CD4-positive, CD25-positive, alpha-beta regulatory T cell (primary cell): ENCODE measurements around the gene CANT1. TPM values are rescaled to one million over a fixed set of nuclear protein-coding genes. Genes with fewer than 3 reads are reported as not detected.

ENCODE experiments used
- ATAC-seq, 2 donors: fragments of 150-1000 bp; cut with Tn5 transposase; one replicate each; pipeline ENCODE4 v1.10.0; 2021; ENCODE audit warnings: low read depth in 2 of 2, moderate number of reproducible peaks in 2 of 2, moderate library complexity in 1 of 2
- DNase-seq, 3 donors: peaks; one replicate each; pipeline versions ENCODE4 v3.0.0 to v3.0.0-alpha.2; 2012 to 2022; ENCODE audit warnings: mixed read lengths in 1 of 3
- H3K27ac ChIP-seq: one replicate; pipeline ENCODE4 v1.7.0; 2013; ENCODE audit warnings: mild to moderate bottlenecking, low read length; ENCODE audit not compliant: insufficient read depth, poor library complexity, severe bottlenecking
- H3K27me3 ChIP-seq: one replicate; pipeline ENCODE4 v1.7.0; 2013; ENCODE audit warnings: low read length; ENCODE audit not compliant: control insufficient read depth, insufficient read depth
- H3K36me3 ChIP-seq: one replicate; pipeline ENCODE4 v1.7.0; 2013; ENCODE audit warnings: mild to moderate bottlenecking, low read length, moderate library complexity; ENCODE audit not compliant: control insufficient read depth, insufficient read depth
- H3K4me1 ChIP-seq: 2 replicates; pipeline ENCODE4 v1.7.0; 2013; ENCODE audit warnings: mild to moderate bottlenecking, low read length; ENCODE audit not compliant: insufficient read depth, control insufficient read depth, poor library complexity, severe bottlenecking
- H3K4me3 ChIP-seq: one replicate; pipeline ENCODE4 v1.7.0; 2013; ENCODE audit warnings: low read depth, mild to moderate bottlenecking, low read length, moderate library complexity
- H3K9me3 ChIP-seq, 2 experiments: 1 replicate in 1 of 2; 2 replicates in 1 of 2; pipeline ENCODE4 v1.7.0; 2013; ENCODE audit warnings: low read length in 2 of 2, mild to moderate bottlenecking in 1 of 2, moderate library complexity in 1 of 2; ENCODE audit not compliant: control insufficient read depth in 2 of 2
- H3K27ac Mint-ChIP-seq, 3 donors: one replicate each; pipeline ENCODE4 v1.8.0; 2020 to 2022; ENCODE audit warnings: mild to moderate bottlenecking in 3 of 3, mixed read lengths in 3 of 3, moderate library complexity in 2 of 3
- H3K27me3 Mint-ChIP-seq: one replicate; pipeline ENCODE4 v1.8.0; 2022; ENCODE audit warnings: mild to moderate bottlenecking, mixed read lengths
- H3K36me3 Mint-ChIP-seq: one replicate; pipeline ENCODE4 v1.8.0; 2020; ENCODE audit warnings: mixed read lengths
- H3K4me1 Mint-ChIP-seq, 4 donors: one replicate each; pipeline ENCODE4 v1.8.0; 2020 to 2022; ENCODE audit warnings: mixed read lengths in 4 of 4, mild to moderate bottlenecking in 1 of 4
- H3K4me3 Mint-ChIP-seq, 4 donors: one replicate each; pipeline ENCODE4 v1.8.0; 2020 to 2022; ENCODE audit warnings: mild to moderate bottlenecking in 4 of 4, mixed read lengths in 4 of 4, moderate library complexity in 3 of 4
- H3K9me3 Mint-ChIP-seq, 7 donors: one replicate each; pipeline ENCODE4 v1.8.0; 2020 to 2022; ENCODE audit warnings: mixed read lengths in 7 of 7, mild to moderate bottlenecking in 3 of 7, moderate library complexity in 2 of 7
- polyA plus RNA-seq, 4 donors: library from polyadenylated mRNA; unstranded; fragments of 300-500 nt; fragmentation: Illumina TruSeq; gene quantifications; one replicate each; pipeline ENCODE4 v1.2.3, GENCODE V29; 2021
- total RNA-seq: library from RNA; stranded (reverse); gene quantifications from one replicate; pipeline ENCODE4 v1.2.3, GENCODE V29; 2022

CANT1 gene
- total and polyA plus RNA-seq, 5 donors from 2014 or later = 8.5 to 49.6 (median 9.9) TPM

- no peak for ATAC-seq
- no peaks in the 10 kb centered on the region for H3K36me3 Mint-ChIP-seq
- Histone ChIP-seq H3K27ac (no peak overlapping the region), H3K36me3 (no peaks in the 10 kb centered on the region), H3K4me1 (no peaks in the 10 kb centered on the region), H3K4me3 (no peak overlapping the region), H3K27me3 (no peaks in the 10 kb centered on the region), H3K9me3 (no peaks in the 10 kb centered on the region)
- H3K9me3 Mint-ChIP-seq = no peaks in the 10 kb centered on the region
- no peak overlapping the region for H3K4me3 Mint-ChIP-seq
- no peak overlapping the region for H3K27ac Mint-ChIP-seq
- no peak for DNase-seq
- H3K27me3 Mint-ChIP-seq = no peaks in the 10 kb centered on the region
- H3K4me1 Mint-ChIP-seq = no peaks in the 10 kb centered on the region
Measured at GRCh38 chr17:78962345-78962983, 47.1 kb downstream of the CANT1 start.

- no peak overlapping the region for H3K4me3 ChIP-seq
- H3K27ac Mint-ChIP-seq = no peak overlapping the region
- ATAC-seq = no peak
Measured at GRCh38 chr17:78961571-78961970, 48.0 kb downstream of the CANT1 start.

GRCh38 chr17:78960928-78961327 is 48.6 kb downstream of the CANT1 start:
- ATAC-seq (no peak), DNase-seq (no peak)
- Histone ChIP-seq H3K4me1 (no peaks in the 10 kb centered on the region), H3K27ac (no peak overlapping the region), H3K27me3 (no peaks in the 10 kb centered on the region), H3K4me3 (no peak overlapping the region), H3K9me3 (no peaks in the 10 kb centered on the region), H3K36me3 (no peaks in the 10 kb centered on the region)
- Mint-ChIP-seq H3K9me3 (no peaks in the 10 kb centered on the region), H3K4me1 (no peaks in the 10 kb centered on the region), H3K4me3 (no peak overlapping the region), H3K36me3 (no peaks in the 10 kb centered on the region), H3K27me3 (no peaks in the 10 kb centered on the region), H3K27ac (no peak overlapping the region)

More at GRCh38 chr17:78961571-78961970, 48.0 kb downstream of the CANT1 start:
- Histone ChIP-seq H3K9me3 (no peaks in the 10 kb centered on the region), H3K36me3 (no peaks in the 10 kb centered on the region), H3K27me3 (no peaks in the 10 kb centered on the region), H3K27ac (no peak overlapping the region), H3K4me1 (no peaks in the 10 kb centered on the region)
- H3K4me3 Mint-ChIP-seq = no peak overlapping the region
- no peaks in the 10 kb centered on the region for H3K4me1 Mint-ChIP-seq
- no peak for DNase-seq
- H3K9me3 Mint-ChIP-seq = no peaks in the 10 kb centered on the region
- H3K36me3 Mint-ChIP-seq = no peaks in the 10 kb centered on the region
- no peaks in the 10 kb centered on the region for H3K27me3 Mint-ChIP-seq

DNA sequence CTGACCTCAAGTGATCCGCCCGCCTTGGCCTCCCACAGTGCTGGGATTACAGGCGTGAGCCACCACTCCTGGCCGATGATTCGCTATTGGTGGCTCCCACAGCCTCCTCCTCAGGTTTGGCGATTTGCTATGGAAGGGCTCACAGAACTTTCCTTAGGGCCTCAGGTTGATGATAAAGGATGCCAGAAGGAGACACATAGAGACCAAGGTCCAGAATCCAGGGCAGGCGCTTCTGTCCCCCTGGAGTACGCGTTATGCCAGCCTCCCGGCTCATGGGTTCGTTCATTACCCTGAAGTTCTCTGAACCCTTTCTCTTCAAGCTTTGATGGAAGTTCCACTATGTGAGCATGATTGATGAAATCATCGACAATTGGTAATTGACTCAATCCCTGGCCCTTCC is 49.8 kb downstream of the CANT1 start:
- no peaks in the 10 kb centered on the region for H3K27me3 Mint-ChIP-seq
- Histone ChIP-seq H3K9me3 (no peaks in the 10 kb centered on the region), H3K36me3 (no peaks in the 10 kb centered on the region), H3K4me1 (no peaks in the 10 kb centered on the region), H3K27me3 (no peaks in the 10 kb centered on the region), H3K27ac (no peak overlapping the region), H3K4me3 (no peak overlapping the region)
- H3K9me3 Mint-ChIP-seq = no peaks in the 10 kb centered on the region
- H3K36me3 Mint-ChIP-seq = no peaks in the 10 kb centered on the region
- H3K4me1 Mint-ChIP-seq = no peaks in the 10 kb centered on the region
- no peak for ATAC-seq
- H3K27ac Mint-ChIP-seq = no peak overlapping the region
- DNase-seq = no peak
- H3K4me3 Mint-ChIP-seq = no peak overlapping the region

DNA sequence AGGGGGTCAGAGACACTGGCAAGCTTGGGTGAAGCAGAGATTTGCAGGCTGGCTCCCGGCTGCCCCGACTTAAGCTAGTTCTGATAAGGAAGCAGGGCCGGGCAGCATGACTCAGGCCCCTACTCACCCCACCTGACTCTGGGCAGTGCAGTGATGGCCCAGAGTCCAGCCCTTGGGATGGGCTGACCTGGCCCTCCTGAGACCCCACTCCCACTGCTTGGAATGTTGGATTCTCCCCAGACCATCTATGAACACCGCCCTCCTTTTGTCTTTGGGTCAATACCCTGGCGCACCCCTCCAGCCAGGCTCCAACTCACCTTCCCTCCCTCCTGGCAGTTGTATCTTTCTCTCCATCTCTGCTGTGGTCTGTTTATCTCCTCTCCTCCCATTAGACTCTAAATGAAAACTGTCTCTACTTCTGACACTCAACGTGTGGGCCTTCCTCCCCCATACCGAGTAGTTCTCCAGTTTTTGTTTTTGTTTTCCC is 50.9 kb downstream of the CANT1 start:
- ATAC-seq (no peak), DNase-seq (no peak)
- Histone ChIP-seq H3K27me3 (no peaks in the 10 kb centered on the region), H3K27ac (no peak overlapping the region), H3K36me3 (no peaks in the 10 kb centered on the region), H3K9me3 (no peaks in the 10 kb centered on the region), H3K4me3 (no peak overlapping the region), H3K4me1 (no peaks in the 10 kb centered on the region)
- no peaks in the 10 kb centered on the region for H3K36me3 Mint-ChIP-seq
- no peaks in the 10 kb centered on the region for H3K4me1 Mint-ChIP-seq
- no peak overlapping the region for H3K4me3 Mint-ChIP-seq
- H3K27me3 Mint-ChIP-seq = no peaks in the 10 kb centered on the region
- H3K27ac Mint-ChIP-seq = no peak overlapping the region
- H3K9me3 Mint-ChIP-seq = no peaks in the 10 kb centered on the region

GRCh38 chr17:78957128-78957527 is 52.4 kb downstream of the CANT1 start:
- H3K9me3 ChIP-seq = no peaks in the 10 kb centered on the region
- no peaks in the 10 kb centered on the region for H3K27me3 ChIP-seq
- DNase-seq (no peak), ATAC-seq (no peak)
- Mint-ChIP-seq H3K4me3 (no peak overlapping the region), H3K4me1 (no peaks in the 10 kb centered on the region), H3K9me3 (peaks cover 0 to 2% (median 0%) of the 10 kb centered on the region in 7 donors), H3K36me3 (no peaks in the 10 kb centered on the region), H3K27me3 (peaks cover 5% of the 10 kb centered on the region), H3K27ac (no peak overlapping the region)
- no peak overlapping the region for H3K27ac ChIP-seq
- H3K4me3 ChIP-seq = no peak overlapping the region
- no peaks in the 10 kb centered on the region for H3K36me3 ChIP-seq
- no peaks in the 10 kb centered on the region for H3K4me1 ChIP-seq

- Mint-ChIP-seq H3K4me1 (no peaks in the 10 kb centered on the region), H3K9me3 (peaks cover 0 to 5% (median 0%) of the 10 kb centered on the region in 7 donors), H3K27ac (no peak overlapping the region), H3K36me3 (peaks cover 3% of the 10 kb centered on the region), H3K27me3 (peaks cover 9% of the 10 kb centered on the region), H3K4me3 (no peak overlapping the region)
- no peak for ATAC-seq
- H3K4me1 ChIP-seq = no peaks in the 10 kb centered on the region
- no peak overlapping the region for H3K27ac ChIP-seq
- no peak for DNase-seq
- no peaks in the 10 kb centered on the region for H3K36me3 ChIP-seq
- H3K9me3 ChIP-seq = peaks cover 0 to 4% of the 10 kb centered on the region in 2 experiments
- H3K4me3 ChIP-seq = no peak overlapping the region
- no peaks in the 10 kb centered on the region for H3K27me3 ChIP-seq
Measured at GRCh38 chr17:78956254-78956653, 53.3 kb downstream of the CANT1 start.

GRCh38 chr17:78954684-78955083 is 54.9 kb downstream of the CANT1 start:
- H3K4me1 ChIP-seq = no peaks in the 10 kb centered on the region
- ATAC-seq (no peak), DNase-seq (no peak)
- Mint-ChIP-seq H3K27ac (no peak overlapping the region), H3K9me3 (peaks cover 0 to 17% (median 0%) of the 10 kb centered on the region in 7 donors), H3K4me3 (peak overlapping the region in 1 of 4 donors; percentile 38), H3K27me3 (peaks cover 9% of the 10 kb centered on the region), H3K4me1 (no peaks in the 10 kb centered on the region), H3K36me3 (peaks cover 4% of the 10 kb centered on the region)
- no peaks in the 10 kb centered on the region for H3K27me3 ChIP-seq
- H3K36me3 ChIP-seq = no peaks in the 10 kb centered on the region
- no peak overlapping the region for H3K27ac ChIP-seq
- H3K4me3 ChIP-seq = no peak overlapping the region
- peaks cover 4 to 15% of the 10 kb centered on the region in 2 experiments for H3K9me3 ChIP-seq
